GM21526 (cell line): ENCODE results near the gene HEATR1.
"Not testable (repeated sequence)": the region's sequence is repeated elsewhere in the genome, so short reads cannot be mapped to it uniquely, and the experiment has no call there.

Source experiments
- ATAC-seq: cut with Tn5 transposase; IDR thresholded peaks from one replicate; pipeline ENCODE4 v1.9.1; 2021; ENCODE audit warnings: moderate library complexity; ENCODE audit not compliant: unreplicated experiment, low FRiP score

The HEATR1 gene

GRCh38 chr1:236603991-236604904 lies at the start of gene HEATR1:
HEATR1 (minus strand) TSS chr1:236604516; CDS start chr1:236604095, 421 bp downstream.
- peak; percentile 98 for ATAC-seq

DNA sequence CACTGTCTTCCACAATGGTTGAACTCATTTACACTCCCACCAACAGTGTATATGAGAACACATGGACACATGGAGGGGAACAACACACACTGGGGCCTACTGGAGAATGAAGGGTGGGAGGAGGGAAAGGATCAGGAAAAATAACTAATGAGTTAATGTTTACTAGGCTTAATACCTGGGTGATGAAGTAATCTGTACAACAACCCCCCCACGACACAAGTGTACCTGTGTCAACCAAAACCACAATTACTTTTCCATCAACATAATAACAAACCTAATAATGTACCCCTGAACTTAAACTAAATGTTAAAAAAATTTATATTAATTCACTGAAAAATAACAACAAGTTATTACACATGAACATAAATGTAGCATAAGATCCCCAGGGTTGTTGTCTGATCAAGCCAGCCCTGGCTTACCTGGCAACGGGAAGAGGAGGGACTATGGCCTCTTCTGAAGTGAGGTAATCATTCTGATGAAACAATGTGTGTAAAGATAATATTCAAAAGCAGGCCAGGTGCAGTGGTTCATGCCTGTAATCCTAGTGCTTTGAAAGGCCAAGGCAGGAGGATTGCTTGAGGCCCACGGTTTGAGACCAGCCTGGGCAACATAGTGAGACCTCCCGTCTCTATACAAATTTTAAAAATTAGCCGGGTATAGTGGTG lies 40.8 kb upstream of the HEATR1 start:
- no peak for ATAC-seq

- no peak for ATAC-seq
Observed at GRCh38 chr1:236642763-236643162, 38.4 kb upstream of the HEATR1 start.

DNA sequence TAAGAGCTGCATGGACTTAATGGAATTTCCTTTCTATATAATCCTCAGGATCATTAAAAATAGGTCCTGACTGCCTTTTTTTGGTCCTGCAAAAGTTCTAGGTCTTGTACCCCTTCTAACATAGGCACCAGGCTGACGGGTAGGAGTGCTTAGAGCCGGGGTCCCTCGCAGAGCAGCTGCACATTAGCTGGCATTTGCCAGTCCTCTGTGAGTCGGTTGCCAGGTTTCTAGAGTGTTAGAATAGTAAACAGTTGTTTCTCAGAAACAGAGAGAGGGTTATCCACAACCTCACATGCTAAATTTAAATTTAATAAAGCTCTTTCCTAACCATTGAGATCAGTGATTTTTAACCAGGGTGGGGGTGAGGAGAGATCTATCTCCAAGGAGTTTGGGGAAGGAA lies 35.4 kb upstream of the HEATR1 start:
- ATAC-seq = no peak

DNA sequence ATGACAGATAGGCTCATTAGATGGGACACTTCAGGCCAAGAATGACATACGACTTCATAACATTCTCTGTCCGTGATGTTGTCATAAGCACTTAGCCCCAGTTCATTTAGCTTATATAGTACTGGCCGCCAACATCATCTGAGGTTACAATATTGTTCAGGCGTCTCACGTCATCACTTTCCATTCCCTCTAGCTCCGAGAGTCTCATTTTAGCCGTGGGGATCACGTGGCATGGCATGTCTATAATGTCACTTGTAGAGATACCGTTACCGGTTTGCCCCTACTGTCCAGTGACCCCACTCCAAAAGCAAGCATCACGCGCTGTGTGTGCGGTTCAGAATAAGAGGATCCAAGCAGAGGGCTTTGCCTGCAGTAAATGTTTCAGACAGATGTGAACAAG lies 34.6 kb upstream of the HEATR1 start:
- ATAC-seq = no peak

- ATAC-seq = no peak
Observed at GRCh38 chr1:236636017-236636416, 31.7 kb upstream of the HEATR1 start.

DNA sequence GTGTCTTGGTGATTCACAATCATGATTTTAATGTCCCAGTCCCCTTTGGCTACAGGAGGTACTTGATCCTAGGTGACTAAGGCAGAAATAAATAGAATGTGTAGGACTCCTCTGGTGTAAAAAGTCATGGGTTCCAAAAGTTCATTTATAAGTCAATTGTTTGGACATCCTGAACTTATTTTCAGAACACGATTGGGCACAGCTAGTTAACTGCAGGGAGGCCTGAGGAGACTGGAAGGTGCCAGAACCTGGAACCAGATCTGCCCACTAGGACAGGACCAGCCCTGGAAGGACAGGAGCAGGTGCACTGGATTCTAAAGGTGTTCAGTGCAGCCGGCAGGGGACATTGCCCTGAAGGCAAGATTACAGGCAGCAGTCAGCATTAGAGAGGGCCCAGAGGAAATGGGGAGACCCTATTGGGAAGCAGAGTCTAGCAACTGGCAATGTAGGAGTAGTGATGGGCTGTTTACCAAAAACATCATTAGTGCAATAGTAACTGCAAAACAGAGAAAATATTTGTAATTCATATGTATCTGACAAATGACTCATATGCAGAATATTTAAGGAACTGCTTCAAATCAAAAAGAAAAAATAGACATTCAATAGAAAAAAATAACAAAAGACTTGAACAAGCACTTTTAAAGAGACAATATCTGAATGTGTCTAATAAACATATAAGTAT lies 23.6 kb upstream of the HEATR1 start:
- no peak for ATAC-seq

- ATAC-seq = no peak
Observed at GRCh38 chr1:236623371-236624166, 19.3 kb upstream of the HEATR1 start.

DNA sequence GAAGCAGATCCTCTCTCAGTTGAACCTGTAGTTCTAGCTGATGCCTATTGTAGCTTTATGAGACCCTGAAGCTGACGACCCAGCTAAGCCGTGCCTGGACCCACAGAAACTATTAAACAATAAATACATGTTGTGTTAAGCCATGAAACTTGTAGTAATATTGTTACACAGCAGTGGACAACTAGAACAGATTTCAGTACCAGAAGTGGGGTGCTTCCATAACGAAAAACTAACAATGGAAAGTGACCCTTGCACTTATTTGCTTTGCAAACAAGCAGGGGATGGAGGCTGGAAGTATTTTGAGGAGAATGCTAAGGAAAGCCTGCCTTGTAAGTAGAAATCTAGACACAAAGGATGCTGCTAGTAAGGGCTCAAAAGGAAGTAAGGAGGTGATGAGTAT lies 18.1 kb upstream of the HEATR1 start:
- no peak for ATAC-seq

DNA sequence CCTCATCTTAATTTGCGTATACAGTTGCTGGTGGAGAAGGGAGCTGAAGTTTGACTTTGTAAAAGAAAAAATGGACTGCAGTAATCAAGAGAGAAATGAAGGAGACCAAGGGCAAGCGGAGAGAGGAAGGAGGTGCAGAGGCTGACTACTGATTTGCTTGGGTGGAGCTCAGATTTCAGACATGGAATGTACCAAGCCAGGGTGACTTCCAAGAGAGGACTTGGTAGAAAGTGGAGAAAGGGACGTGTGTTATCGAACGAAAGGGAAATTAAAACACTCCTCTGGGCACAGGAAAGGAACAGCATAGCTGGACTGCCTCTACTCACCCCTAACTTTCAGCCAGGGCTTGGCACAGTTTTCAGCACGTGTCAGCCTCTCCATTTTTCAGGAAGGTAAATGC lies 15.1 kb upstream of the HEATR1 start:
- no peak for ATAC-seq

- ATAC-seq = no peak
Observed at GRCh38 chr1:236618507-236618906, 14.2 kb upstream of the HEATR1 start.

DNA sequence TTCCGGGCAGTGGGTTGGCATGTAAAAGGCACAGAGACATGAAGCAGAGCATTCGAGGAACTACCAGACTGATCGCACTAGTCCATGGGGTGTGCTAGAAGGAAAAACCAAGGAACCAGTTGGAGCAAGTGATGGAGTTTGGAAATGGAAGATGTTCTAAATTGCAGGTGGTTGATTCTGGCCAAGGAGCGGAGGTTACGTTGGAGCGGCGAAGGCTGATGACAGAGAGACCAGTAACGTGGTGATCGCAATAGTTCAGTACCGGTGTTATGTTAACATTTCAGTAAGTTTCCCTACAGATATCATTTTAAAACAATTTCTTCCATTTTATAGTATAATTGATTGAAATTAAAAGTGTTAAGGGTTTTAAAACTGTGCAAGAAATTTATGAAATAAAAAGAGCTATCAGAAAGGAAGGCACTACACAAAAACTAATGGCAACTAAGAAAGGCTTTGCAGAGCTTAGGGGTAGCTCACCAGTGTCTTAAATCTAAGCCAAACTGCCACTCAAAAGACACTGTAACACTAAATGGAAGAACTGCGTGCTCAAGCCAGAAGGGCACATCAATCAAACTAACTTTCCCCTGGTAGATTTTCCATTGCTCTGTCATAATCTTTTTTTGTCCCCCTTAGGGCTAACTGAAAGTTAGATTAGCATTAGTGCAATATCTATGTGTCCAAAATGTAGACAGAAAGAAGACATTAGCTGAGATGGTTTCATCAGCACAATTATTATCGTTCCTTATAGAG lies 11.3 kb upstream of the HEATR1 start:
- ATAC-seq = no peak

DNA sequence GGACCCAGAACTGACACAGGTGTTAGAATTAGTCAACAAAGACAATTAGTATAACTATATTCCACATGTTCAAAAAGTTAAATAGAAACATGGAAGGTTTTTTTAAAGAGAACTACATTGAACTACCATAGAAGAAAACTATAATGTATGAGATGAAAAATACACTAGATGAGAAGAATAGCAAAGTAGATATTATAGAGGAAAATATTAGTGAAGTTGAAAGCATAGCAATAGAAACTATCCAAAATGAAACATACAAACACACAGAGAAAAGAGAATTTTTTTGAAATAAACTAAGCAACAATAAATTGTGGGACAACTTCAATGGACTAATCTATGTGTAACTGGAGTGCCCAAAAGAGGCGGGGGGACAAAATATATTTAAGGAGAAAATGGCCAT lies 8.0 kb upstream of the HEATR1 start:
- no peak for ATAC-seq

- ATAC-seq = no peak
Observed at GRCh38 chr1:236608930-236609726, 4.8 kb upstream of the HEATR1 start.

- ATAC-seq = not testable (repeated sequence)
Observed at GRCh38 chr1:236607597-236607996, 3.3 kb upstream of the HEATR1 start.

DNA sequence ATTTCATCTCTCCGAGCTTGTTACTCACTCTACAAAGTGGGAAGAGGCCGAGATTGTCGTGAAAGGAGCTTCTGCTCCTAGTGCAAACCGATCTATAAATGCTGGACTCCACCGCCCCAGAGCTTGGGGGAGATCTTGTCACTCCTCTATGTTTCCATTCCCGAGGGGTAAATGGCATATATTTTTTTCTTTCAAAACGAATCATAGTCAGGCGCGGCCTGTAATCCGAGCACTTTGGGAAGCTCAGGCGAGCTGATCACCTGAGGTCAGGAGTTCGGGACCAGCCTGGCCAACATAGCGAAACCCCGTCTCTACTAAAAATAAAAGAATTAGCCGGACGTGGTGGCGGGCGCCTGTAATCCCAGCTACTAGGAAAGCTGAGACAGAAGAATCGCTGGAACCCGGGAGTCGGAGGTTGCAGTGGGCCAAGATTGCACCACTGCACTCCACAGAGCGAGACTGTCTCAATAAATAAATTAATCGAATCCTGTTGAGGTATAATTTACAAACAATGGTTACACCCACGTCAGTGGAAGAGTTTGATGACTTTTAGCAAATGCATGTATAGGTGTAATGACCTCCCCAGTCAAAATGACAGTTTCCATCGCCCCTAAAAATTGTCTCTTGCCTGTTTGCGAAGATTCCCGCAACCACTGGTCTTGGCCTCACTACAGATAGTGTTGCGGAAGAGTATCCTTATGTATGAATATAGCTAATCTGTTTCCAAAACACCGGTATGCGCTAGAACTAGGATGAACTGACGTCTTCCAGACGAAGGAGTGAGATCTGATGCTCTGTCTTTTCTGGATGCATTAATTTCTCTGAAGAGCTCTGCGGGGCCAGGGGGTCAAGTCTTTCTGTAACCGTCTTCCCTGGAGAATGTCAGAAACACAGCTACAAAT lies 840 bp upstream of the HEATR1 start:
- ATAC-seq = no peak

DNA sequence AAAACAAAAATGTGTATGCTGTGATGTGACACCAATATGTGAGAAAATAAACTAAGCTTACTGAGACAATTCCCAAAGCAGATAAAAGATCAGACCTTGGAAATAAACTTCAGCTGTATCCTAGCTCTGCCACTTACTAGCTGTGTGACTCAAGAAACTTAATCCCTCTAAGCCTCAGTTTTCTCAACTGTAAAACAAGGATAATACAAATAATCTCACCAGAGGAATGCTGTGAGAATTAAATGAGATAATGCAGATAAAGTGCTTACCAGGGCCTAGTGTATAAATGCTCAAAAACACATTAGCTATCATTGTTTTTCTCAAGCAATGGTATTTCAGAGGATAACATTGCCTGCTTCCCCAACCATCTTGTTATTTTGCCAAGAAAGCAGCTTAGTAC lies 2.1 kb downstream of the HEATR1 start:
- no peak for ATAC-seq

GRCh38 chr1:236590553-236591150 lies 13.7 kb downstream of the HEATR1 start:
- no peak for ATAC-seq
